ENCODE results near the gene NT5M.
"Not testable (repeated sequence)": the region's sequence is repeated elsewhere in the genome, so short reads cannot be mapped to it uniquely, and the experiment has no call there.

The NT5M gene

GRCh38 chr17:17375841-17376240 is 72.7 kb downstream of the NT5M start:
- no peak for DNase-seq (ENCODE audit: low read depth in 2 of 2)

- DNase-seq (ENCODE audit: low read depth in 2 of 2): no peak
Observed at GRCh38 chr17:17376362-17376761, 73.2 kb downstream of the NT5M start.

GRCh38 chr17:17377071-17377967 is 74.1 kb downstream of the NT5M start:
- DNase-seq (ENCODE audit: low read depth in 2 of 2): no peak

GRCh38 chr17:17379197-17379991 is 76.2 kb downstream of the NT5M start:
- DNase-seq (ENCODE audit: low read depth in 2 of 2): no peak

- DNase-seq (ENCODE audit: low read depth in 2 of 2): no peak
Observed at GRCh38 chr17:17380145-17380925, 77.2 kb downstream of the NT5M start.

- DNase-seq (ENCODE audit: low read depth in 2 of 2): no peak
Observed at GRCh38 chr17:17381446-17382064, 78.4 kb downstream of the NT5M start.

- no peak for DNase-seq (ENCODE audit: low read depth in 2 of 2)
Observed at GRCh38 chr17:17382065-17382459, 78.9 kb downstream of the NT5M start.

- no peak for DNase-seq (ENCODE audit: low read depth in 2 of 2)
Observed at GRCh38 chr17:17382971-17383370, 79.8 kb downstream of the NT5M start.

- not testable (repeated sequence) for DNase-seq (ENCODE audit: low read depth in 2 of 2)
Observed at GRCh38 chr17:17383431-17384290, 80.5 kb downstream of the NT5M start.

GRCh38 chr17:17384291-17384615 is 81.1 kb downstream of the NT5M start:
- DNase-seq (ENCODE audit: low read depth in 2 of 2): no peak

GRCh38 chr17:17384961-17385360 is 81.8 kb downstream of the NT5M start:
- DNase-seq (ENCODE audit: low read depth in 2 of 2): no peak

GRCh38 chr17:17385491-17385890 is 82.3 kb downstream of the NT5M start:
- DNase-seq (ENCODE audit: low read depth in 2 of 2): no peak

- no peak for DNase-seq (ENCODE audit: low read depth in 2 of 2)
Observed at GRCh38 chr17:17386094-17386800, 83.1 kb downstream of the NT5M start.

GRCh38 chr17:17387017-17387497 is 83.9 kb downstream of the NT5M start:
- DNase-seq (ENCODE audit: low read depth in 2 of 2): no peak

- DNase-seq (ENCODE audit: low read depth in 2 of 2): no peak
Observed at GRCh38 chr17:17387498-17388362, 84.6 kb downstream of the NT5M start.

GRCh38 chr17:17388657-17389496 is 85.7 kb downstream of the NT5M start:
- DNase-seq (ENCODE audit: low read depth in 2 of 2): no peak

GRCh38 chr17:17391668-17392370 is 88.6 kb downstream of the NT5M start:
- peak; percentile 29 to 34 for DNase-seq (ENCODE audit: low read depth in 2 of 2)

Measured in stimulated activated CD4-positive, alpha-beta T cell treated with anti-CD3 and anti-CD28 coated beads, Interleukin-1b, Interleukin-23, amount 100 ng/mL, for 1 hour (primary cell).